K562 (cell line): ENCODE results near the gene GLE1. TPM values are rescaled to one million over a fixed set of nuclear protein-coding genes. Genes with fewer than 3 reads are reported as not detected.
A peak's percentile ranks its signal among the peaks of the same experiment; 100 is the strongest.
"Not testable (repeated sequence)": the region's sequence is repeated elsewhere in the genome, so short reads cannot be mapped to it uniquely, and the experiment has no call there.

Experiments
- ATAC-seq: fragments of 200-7000 bp; cut with Tn5 transposase; 3 replicates; pipeline ENCODE4 v1.9.1; 2020; ENCODE audit warnings: moderate library complexity
- BruUV-seq: library from RNA; stranded (reverse); fragments of 400-500 nt; replicated peaks from 2 replicates; lab custom pipeline; 2021; lab: Mats Ljungman, UMichigan
- CTCF ChIA-PET: fragments of 300-600 bp; formaldehyde crosslinking; extraction: SDS; loops from one replicate; lab custom pipeline; 2021; ENCODE audit warnings: low intra/inter-chr PET ratio; lab: Yijun Ruan, JAX
- POLR2A ChIA-PET: fragments of 300-600, 350-650 bp; sonication (Branson Sonifier 250); formaldehyde crosslinking; extraction: SDS; loops from one replicate; lab custom pipeline; 2021; ENCODE audit warnings: antibody characterized with exemption, inconsistent platforms; lab: Yijun Ruan, JAX
- DNase-seq, 4 experiments: peaks; one replicate each; pipeline versions ENCODE4 v3.0.0 to v3.0.0-alpha.2; 2011 to 2018; ENCODE audit warnings: low spot score in 3 of 4, mixed read lengths in 3 of 4; ENCODE audit errors: extremely low read depth in 1 of 4
- FAIRE-seq: peaks from 2 replicates; lab custom pipeline; 2011; peaks lifted over from hg19 to GRCh38; lab: Jason Lieb, UNC
- H2AFZ ChIP-seq: 2 replicates; pipeline ENCODE4 v1.6.0; 2011; ENCODE audit warnings: low read depth, low read length, control low read depth, inconsistent platforms
- H3K27ac ChIP-seq: fragments of 200-600 bp; 3 replicates; pipeline ENCODE4 v1.8.0; 2011; ENCODE audit warnings: low read depth, mild to moderate bottlenecking, control low read depth, inconsistent platforms, low read length, moderate library complexity, mixed read lengths; ENCODE audit errors: extremely low read depth
- H3K27me3 ChIP-seq, 2 experiments: fragments of 300-600 bp in 1 of 2; 2 replicates in 1 of 2; 3 replicates in 1 of 2; pipeline versions ENCODE4 v1.6.0 to v1.8.0; 2011; ENCODE audit warnings: inconsistent platforms in 2 of 2, low read length in 2 of 2, mild to moderate bottlenecking in 1 of 2, mixed read lengths in 1 of 2, moderate library complexity in 1 of 2; ENCODE audit not compliant: control insufficient read depth in 2 of 2, insufficient read depth in 2 of 2
- H3K36me3 ChIP-seq: fragments of 300-600 bp; 3 replicates; pipeline ENCODE4 v1.8.0; 2011; ENCODE audit warnings: mild to moderate bottlenecking, low read length, inconsistent platforms; ENCODE audit not compliant: control insufficient read depth, insufficient read depth
- H3K4me1 ChIP-seq, 2 experiments: fragments of 200-600 bp in 1 of 2; replicated peaks in 1 of 2; 2 replicates in 1 of 2; 3 replicates in 1 of 2; pipeline versions ENCODE4 v1.5.1 to v1.8.0; 2011; ENCODE audit warnings: inconsistent platforms in 2 of 2, low read length in 2 of 2, mild to moderate bottlenecking in 1 of 2, mixed read lengths in 1 of 2, moderate library complexity in 1 of 2; ENCODE audit not compliant: control insufficient read depth in 2 of 2, insufficient read depth in 2 of 2
- H3K4me2 ChIP-seq: 2 replicates; pipeline ENCODE4 v1.6.1; 2011; ENCODE audit warnings: low read length, control low read depth, inconsistent platforms, mixed read lengths; ENCODE audit not compliant: insufficient read depth
- H3K4me3 ChIP-seq: fragments of 200-600 bp; sonication (generic), shearing (Covaris generic); 2 replicates; pipeline ENCODE4 v1.5.1; 2016; ENCODE audit warnings: control low read depth, inconsistent platforms
- H3K79me2 ChIP-seq: fragments of 200-600 bp; 3 replicates; pipeline ENCODE4 v1.8.0; 2011; ENCODE audit warnings: low read length, inconsistent platforms; ENCODE audit not compliant: control insufficient read depth, insufficient read depth
- H3K9ac ChIP-seq, 2 experiments: 2 replicates each; pipeline versions ENCODE4 v1.6.0 to v1.6.1; 2011; ENCODE audit warnings: low read depth in 2 of 2, low read length in 2 of 2, control low read depth in 1 of 2, inconsistent platforms in 1 of 2, mild to moderate bottlenecking in 1 of 2, mixed read lengths in 1 of 2; ENCODE audit not compliant: insufficient read depth in 1 of 2
- H3K9me1 ChIP-seq: one replicate; pipeline ENCODE4 v1.6.0; 2011; ENCODE audit warnings: inconsistent platforms, mild to moderate bottlenecking, low read length, moderate library complexity; ENCODE audit not compliant: control insufficient read depth, insufficient read depth
- H3K9me3 ChIP-seq: replicated peaks from 2 replicates; pipeline ENCODE4 v1.5.1; 2011; ENCODE audit warnings: low read depth, low read length, inconsistent platforms; ENCODE audit not compliant: control insufficient read depth, insufficient read depth
- H4K20me1 ChIP-seq: replicated peaks from 2 replicates; pipeline ENCODE4 v1.6.1; 2011; ENCODE audit warnings: low read length, inconsistent platforms, mixed read lengths; ENCODE audit not compliant: control insufficient read depth, insufficient read depth
- ZNF253 ChIP-seq: fragments of 250-450 bp; sonication (Bioruptor Pico); conservative IDR thresholded peaks from 2 replicates; pipeline ENCODE4 v1.6.1; 2021; ENCODE audit warnings: mild to moderate bottlenecking
- ZNF277 ChIP-seq: fragments of 250-450 bp; sonication (Bioruptor Pico); IDR thresholded peaks from 2 replicates; pipeline ENCODE4 v1.8.0; 2022; ENCODE audit warnings: inconsistent platforms, mild to moderate bottlenecking, moderate library complexity, borderline replicate concordance
- ZNF699 ChIP-seq: fragments of 250-450 bp; sonication (Bioruptor Pico); IDR thresholded peaks from 2 replicates; pipeline ENCODE4 v1.8.0; 2021; ENCODE audit warnings: mild to moderate bottlenecking, moderate library complexity; ENCODE audit not compliant: insufficient replicate concordance
- WGBS: fragments of 100-300 bp; shearing (Covaris generic); methylation state at CpG from one replicate; pipeline ENCODE4 v1.1.6; 2016; ENCODE audit warnings: low coverage, mixed read lengths; ENCODE audit not compliant: insufficient coverage; ENCODE audit errors: missing lambda C conversion rate; 5-methylcytosine and 5-hydroxymethylcytosine counted together
- in situ Hi-C: fragments of 300-500 bp; cut with MboI; formaldehyde crosslinking; loops from 4 replicates; pipeline ENCODE4 v1.15.0; 2018; ENCODE audit warnings: inconsistent platforms, mixed read lengths
- intact Hi-C: fragments of 100-400 bp; cut with micrococcal nuclease; formaldehyde crosslinking; loops from 2 replicates; pipeline ENCODE4 v1.14.2; 2022
- polyA plus RNA-seq, 8 experiments: library from polyadenylated mRNA; depleted of rRNA in 4 of 8; stranded (reverse) in 5 of 8; unstranded in 3 of 8; fragments of >200 nt; fragmentation: Nextera tagmentation in 2 of 8; fragmentation: Illumina TruSeq in 1 of 8; extraction: Ambion mirVana in 2 of 8; extraction: Trizol in 1 of 8; gene quantifications; 2 replicates each; pipeline versions ENCODE4 v1.2.1 to v1.2.3, GENCODE V29; 2011 to 2014; ENCODE audit warnings: inconsistent platforms in 1 of 8, missing spikeins in 1 of 8
- total RNA-seq, 7 experiments: library from RNA; depleted of rRNA in 6 of 7; stranded (reverse); fragments of >200 nt in 6 of 7; fragmentation: Illumina TruSeq in 2 of 7; extraction: Trizol in 2 of 7; gene quantifications; 2 replicates each; pipeline versions ENCODE4 v1.2.1 to v1.2.3, GENCODE V29; 2011 to 2021; ENCODE audit warnings: low replicate concordance in 1 of 7

The GLE1 gene
- total and polyA plus RNA-seq, 9 of the 15 experiments (the other 6 are each of a cell fraction or from before 2014, with no cell fraction given): 15.9 to 44.8 (median 37.6) TPM

- BruUV-seq, DNase-seq, H4K20me1 ChIP-seq, in situ Hi-C loops, H3K9me1 ChIP-seq, H2AFZ ChIP-seq, H3K27me3 ChIP-seq, H3K9ac ChIP-seq, ATAC-seq, FAIRE-seq, H3K27ac ChIP-seq, H3K9me3 ChIP-seq, CTCF ChIA-PET: not testable (repeated sequence)
- Histone ChIP-seq H3K4me2 (peak overlapping the region; percentile 97; the same call in 1 of the 2 replicates), H3K79me2 (peaks cover 30% of the 10 kb centered on the region), H3K4me3 (0 out of 2 replicates have a peak overlapping the region, but pooled peaks have one; percentile 69), H3K4me1 (peaks cover 6 to 11% of the 10 kb centered on the region in 2 experiments; a peak in 4 of 5 replicates), H3K36me3 (peaks cover 40% of the 10 kb centered on the region; the same call in 2 of the 3 replicates)
- WGBS: 68% methylated on average over 11 of the region's 12 CpGs
- intact Hi-C loops: loop anchor here (2.0 to 10.0 kb wide), 2 partner anchors 67 to 109 kb away; no protein-coding TSS in a partner anchor
- POLR2A ChIA-PET: interaction anchor here (0.6 to 1.1 kb wide), 2 partner anchors 133 to 215 kb away, joined by 3 read pairs; no protein-coding TSS in a partner anchor
These were observed 1.4 kb downstream of the GLE1 start for GRCh38 chr9:128505906-128506305.

- Histone ChIP-seq H3K4me1 (no peaks in the 10 kb centered on the region; a peak in 2 of 5 replicates), H3K4me3 (no peak overlapping the region), H3K9ac (no peak overlapping the region), H3K36me3 (peaks cover 59% of the 10 kb centered on the region), H3K27ac (no peak overlapping the region), H3K9me3 (no peaks in the 10 kb centered on the region), H2AFZ (no peak overlapping the region), H3K27me3 (no peaks in the 10 kb centered on the region), H3K79me2 (peaks cover 4% of the 10 kb centered on the region; the same call in 2 of the 3 replicates), H3K9me1 (no peaks in the 10 kb centered on the region), H3K4me2 (no peak overlapping the region), H4K20me1 (no peaks in the 10 kb centered on the region)
- TF ChIP-seq ZNF253 (no peak), ZNF277 (CRISPR knock-in tag) (peak; percentile 81; the same call in 1 of the 2 replicates), ZNF699 (CRISPR knock-in tag) (no peak)
- ChIA-PET CTCF (no interaction called here), POLR2A (interaction anchor here (0.6 to 1.0 kb wide), 2 partner anchors 8 to 25 kb away, joined by 3 to 5 read pairs; partner anchors contain the start of gene GLE1)
- ATAC-seq (no peak), FAIRE-seq (no peak), DNase-seq (no peak)
- in situ Hi-C loops (no loop called here), intact Hi-C loops (no loop called here)
- no TSS peak for BruUV-seq
- 98% methylated on average over 9 of the region's 9 CpGs for WGBS
These were observed 8.3 kb downstream of the GLE1 start for GRCh38 chr9:128512820-128513219.
